ENCODE results near the gene CROCC. TPM values are rescaled to one million over a fixed set of nuclear protein-coding genes. Genes with fewer than 3 reads are reported as not detected.
"Not testable (repeated sequence)": the region's sequence is repeated elsewhere in the genome, so short reads cannot be mapped to it uniquely, and the experiment has no call there.

The CROCC gene, protein sequence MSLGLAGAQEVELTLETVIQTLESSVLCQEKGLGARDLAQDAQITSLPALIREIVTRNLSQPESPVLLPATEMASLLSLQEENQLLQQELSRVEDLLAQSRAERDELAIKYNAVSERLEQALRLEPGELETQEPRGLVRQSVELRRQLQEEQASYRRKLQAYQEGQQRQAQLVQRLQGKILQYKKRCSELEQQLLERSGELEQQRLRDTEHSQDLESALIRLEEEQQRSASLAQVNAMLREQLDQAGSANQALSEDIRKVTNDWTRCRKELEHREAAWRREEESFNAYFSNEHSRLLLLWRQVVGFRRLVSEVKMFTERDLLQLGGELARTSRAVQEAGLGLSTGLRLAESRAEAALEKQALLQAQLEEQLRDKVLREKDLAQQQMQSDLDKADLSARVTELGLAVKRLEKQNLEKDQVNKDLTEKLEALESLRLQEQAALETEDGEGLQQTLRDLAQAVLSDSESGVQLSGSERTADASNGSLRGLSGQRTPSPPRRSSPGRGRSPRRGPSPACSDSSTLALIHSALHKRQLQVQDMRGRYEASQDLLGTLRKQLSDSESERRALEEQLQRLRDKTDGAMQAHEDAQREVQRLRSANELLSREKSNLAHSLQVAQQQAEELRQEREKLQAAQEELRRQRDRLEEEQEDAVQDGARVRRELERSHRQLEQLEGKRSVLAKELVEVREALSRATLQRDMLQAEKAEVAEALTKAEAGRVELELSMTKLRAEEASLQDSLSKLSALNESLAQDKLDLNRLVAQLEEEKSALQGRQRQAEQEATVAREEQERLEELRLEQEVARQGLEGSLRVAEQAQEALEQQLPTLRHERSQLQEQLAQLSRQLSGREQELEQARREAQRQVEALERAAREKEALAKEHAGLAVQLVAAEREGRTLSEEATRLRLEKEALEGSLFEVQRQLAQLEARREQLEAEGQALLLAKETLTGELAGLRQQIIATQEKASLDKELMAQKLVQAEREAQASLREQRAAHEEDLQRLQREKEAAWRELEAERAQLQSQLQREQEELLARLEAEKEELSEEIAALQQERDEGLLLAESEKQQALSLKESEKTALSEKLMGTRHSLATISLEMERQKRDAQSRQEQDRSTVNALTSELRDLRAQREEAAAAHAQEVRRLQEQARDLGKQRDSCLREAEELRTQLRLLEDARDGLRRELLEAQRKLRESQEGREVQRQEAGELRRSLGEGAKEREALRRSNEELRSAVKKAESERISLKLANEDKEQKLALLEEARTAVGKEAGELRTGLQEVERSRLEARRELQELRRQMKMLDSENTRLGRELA (N-terminal part only)
- 6.8 TPM for total RNA-seq

GRCh38 chr1:16921391-16922185 lies at the start of gene CROCC:
CROCC (plus strand) TSS chr1:16921931; CDS start chr1:16922019, 88 bp downstream.
- no peak within 1 kb of the TSS for H3K4me3 ChIP-seq (ENCODE audit: low read length in 3 of 3)
- H3K4me1 ChIP-seq (ENCODE audit: control insufficient read depth in 3 of 3, insufficient read depth in 3 of 3, low read length in 3 of 3) = peaks cover 7 to 17% (median 9%) of the 10 kb centered on the region in 3 donors
- no peak within 1 kb of the TSS for H3K27ac ChIP-seq (ENCODE audit: low read depth, low read length)
- H3K9me3 ChIP-seq (ENCODE audit: control insufficient read depth in 3 of 3, low read length in 3 of 3) = no peaks in the 10 kb centered on the region
- peak within 1 kb of the TSS in 1 of 3 donors; percentile 45 for H3K9ac ChIP-seq (ENCODE audit: low read depth in 1 of 3, low read length in 3 of 3)
- H3K27me3 ChIP-seq (ENCODE audit: control insufficient read depth in 3 of 3, insufficient read depth in 3 of 3, low read length in 3 of 3) = peaks cover 0 to 21% (median 3%) of the 10 kb centered on the region in 3 donors
- H3K36me3 ChIP-seq (ENCODE audit: control insufficient read depth in 3 of 3, insufficient read depth in 3 of 3, low read length in 3 of 3) = peaks cover 0 to 2% (median 0%) of the 10 kb centered on the region in 3 donors

GRCh38 chr1:16872152-16873075 lies 49.3 kb upstream of the CROCC start:
- peak overlapping the region in 1 of 3 donors; percentile 68 for H3K9ac ChIP-seq (ENCODE audit: low read depth in 1 of 3, low read length in 3 of 3)
- H3K36me3 ChIP-seq (ENCODE audit: control insufficient read depth in 3 of 3, insufficient read depth in 3 of 3, low read length in 3 of 3); H3K9me3 ChIP-seq (ENCODE audit: control insufficient read depth in 3 of 3, low read length in 3 of 3); H3K27ac ChIP-seq (ENCODE audit: low read depth, low read length); H3K4me1 ChIP-seq (ENCODE audit: control insufficient read depth in 3 of 3, insufficient read depth in 3 of 3, low read length in 3 of 3): not testable (repeated sequence)
- H3K27me3 ChIP-seq (ENCODE audit: control insufficient read depth in 3 of 3, insufficient read depth in 3 of 3, low read length in 3 of 3) = peaks cover 8 to 16% (median 10%) of the 10 kb centered on the region in 3 donors
- peak overlapping the region; percentile 19 to 66 (median 63) for H3K4me3 ChIP-seq (ENCODE audit: low read length in 3 of 3)

- not testable (repeated sequence) for H3K4me1 ChIP-seq (ENCODE audit: control insufficient read depth in 3 of 3, insufficient read depth in 3 of 3, low read length in 3 of 3); H3K27ac ChIP-seq (ENCODE audit: low read depth, low read length); H3K36me3 ChIP-seq (ENCODE audit: control insufficient read depth in 3 of 3, insufficient read depth in 3 of 3, low read length in 3 of 3); H3K9me3 ChIP-seq (ENCODE audit: control insufficient read depth in 3 of 3, low read length in 3 of 3)
- H3K4me3 ChIP-seq (ENCODE audit: low read length in 3 of 3) = peak overlapping the region in 1 of 3 donors; percentile 41
- H3K27me3 ChIP-seq (ENCODE audit: control insufficient read depth in 3 of 3, insufficient read depth in 3 of 3, low read length in 3 of 3) = peaks cover 8 to 16% (median 10%) of the 10 kb centered on the region in 3 donors
- peak overlapping the region in 1 of 3 donors; percentile 45 for H3K9ac ChIP-seq (ENCODE audit: low read depth in 1 of 3, low read length in 3 of 3)
Measured at GRCh38 chr1:16873076-16873879, 48.5 kb upstream of the CROCC start.

- H3K27me3 ChIP-seq (ENCODE audit: control insufficient read depth in 3 of 3, insufficient read depth in 3 of 3, low read length in 3 of 3) = peaks cover 8 to 16% (median 10%) of the 10 kb centered on the region in 3 donors
- not testable (repeated sequence) for H3K4me3 ChIP-seq (ENCODE audit: low read length in 3 of 3); H3K27ac ChIP-seq (ENCODE audit: low read depth, low read length); H3K9ac ChIP-seq (ENCODE audit: low read depth in 1 of 3, low read length in 3 of 3); H3K36me3 ChIP-seq (ENCODE audit: control insufficient read depth in 3 of 3, insufficient read depth in 3 of 3, low read length in 3 of 3); H3K4me1 ChIP-seq (ENCODE audit: control insufficient read depth in 3 of 3, insufficient read depth in 3 of 3, low read length in 3 of 3); H3K9me3 ChIP-seq (ENCODE audit: control insufficient read depth in 3 of 3, low read length in 3 of 3)
Measured at GRCh38 chr1:16874968-16875765, 46.6 kb upstream of the CROCC start.

DNA sequence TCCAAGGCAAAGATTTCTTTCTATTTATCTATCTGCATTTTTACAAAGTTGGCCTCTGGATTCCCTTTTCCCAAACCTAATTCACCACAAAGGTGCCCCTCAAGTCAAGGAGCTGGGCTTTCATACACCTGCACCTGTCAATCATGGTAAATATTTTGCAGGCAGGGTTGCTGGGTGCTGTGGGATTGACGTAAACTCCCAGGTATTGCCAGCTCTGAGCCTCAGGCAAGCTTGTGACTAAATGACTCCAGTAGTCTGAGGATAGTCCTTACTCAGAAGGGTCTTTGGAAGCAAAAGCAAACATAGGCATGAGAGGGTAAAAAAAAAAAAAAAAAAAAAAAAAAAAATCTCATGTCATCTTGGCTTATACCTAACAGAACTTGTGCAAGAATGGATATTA lies 40.0 kb upstream of the CROCC start:
- not testable (repeated sequence) for H3K36me3 ChIP-seq (ENCODE audit: control insufficient read depth in 3 of 3, insufficient read depth in 3 of 3, low read length in 3 of 3); H3K9me3 ChIP-seq (ENCODE audit: control insufficient read depth in 3 of 3, low read length in 3 of 3); H3K4me1 ChIP-seq (ENCODE audit: control insufficient read depth in 3 of 3, insufficient read depth in 3 of 3, low read length in 3 of 3); H3K4me3 ChIP-seq (ENCODE audit: low read length in 3 of 3); H3K9ac ChIP-seq (ENCODE audit: low read depth in 1 of 3, low read length in 3 of 3); H3K27me3 ChIP-seq (ENCODE audit: control insufficient read depth in 3 of 3, insufficient read depth in 3 of 3, low read length in 3 of 3)
- peak overlapping the region; percentile 64 for H3K27ac ChIP-seq (ENCODE audit: low read depth, low read length)

DNA sequence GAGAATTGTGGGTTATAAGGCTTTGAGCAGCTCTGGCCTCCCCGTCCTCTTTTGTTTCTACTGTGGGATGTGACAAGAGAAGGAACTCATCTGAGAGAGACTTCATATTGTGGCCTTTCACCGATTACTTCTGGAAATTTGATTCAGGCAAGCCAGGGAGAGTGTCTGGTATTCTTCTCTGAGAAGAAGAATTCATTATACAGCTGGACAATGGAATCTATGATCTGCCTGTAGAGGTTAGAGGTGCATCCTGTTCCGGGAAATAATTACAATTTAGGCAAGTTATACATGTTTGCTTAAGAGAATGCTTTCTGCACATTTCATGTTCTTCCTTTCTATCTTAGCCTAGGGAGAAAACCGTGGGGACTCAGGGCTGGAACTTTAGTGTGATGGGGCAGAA lies 38.7 kb upstream of the CROCC start:
- no peak overlapping the region for H3K9ac ChIP-seq (ENCODE audit: low read depth in 1 of 3, low read length in 3 of 3)
- H3K4me1 ChIP-seq (ENCODE audit: control insufficient read depth in 3 of 3, insufficient read depth in 3 of 3, low read length in 3 of 3) = peaks cover 0 to 10% (median 4%) of the 10 kb centered on the region in 3 donors
- H3K9me3 ChIP-seq (ENCODE audit: control insufficient read depth in 3 of 3, low read length in 3 of 3) = no peaks in the 10 kb centered on the region
- no peaks in the 10 kb centered on the region for H3K36me3 ChIP-seq (ENCODE audit: control insufficient read depth in 3 of 3, insufficient read depth in 3 of 3, low read length in 3 of 3)
- H3K4me3 ChIP-seq (ENCODE audit: low read length in 3 of 3) = no peak overlapping the region
- no peaks in the 10 kb centered on the region for H3K27me3 ChIP-seq (ENCODE audit: control insufficient read depth in 3 of 3, insufficient read depth in 3 of 3, low read length in 3 of 3)
- H3K27ac ChIP-seq (ENCODE audit: low read depth, low read length) = no peak overlapping the region

DNA sequence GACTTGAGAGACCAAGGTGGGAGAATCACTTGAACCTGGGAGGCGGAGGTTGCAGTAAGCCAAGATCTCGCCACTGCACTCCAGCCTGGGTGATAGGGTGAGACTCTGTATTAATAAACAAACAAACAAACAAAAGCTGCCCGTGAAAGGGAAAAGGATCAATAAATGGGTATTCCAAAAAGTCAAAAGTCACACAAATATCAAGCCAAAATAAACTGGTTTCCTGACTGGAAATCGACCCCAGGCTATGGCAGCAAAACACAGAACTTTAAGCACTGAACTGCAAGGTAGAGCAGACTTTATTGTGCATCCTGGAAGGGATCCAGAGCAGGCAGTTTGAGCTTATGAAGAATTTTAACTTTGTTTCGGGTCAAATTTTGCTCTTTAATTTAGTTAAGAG lies 37.2 kb upstream of the CROCC start:
- H3K27ac ChIP-seq (ENCODE audit: low read depth, low read length); H3K4me3 ChIP-seq (ENCODE audit: low read length in 3 of 3): not testable (repeated sequence)

More for the DNA sequence above, 37.2 kb upstream of the CROCC start:
- H3K9ac ChIP-seq (ENCODE audit: low read depth in 1 of 3, low read length in 3 of 3); H3K36me3 ChIP-seq (ENCODE audit: control insufficient read depth in 3 of 3, insufficient read depth in 3 of 3, low read length in 3 of 3); H3K27me3 ChIP-seq (ENCODE audit: control insufficient read depth in 3 of 3, insufficient read depth in 3 of 3, low read length in 3 of 3); H3K9me3 ChIP-seq (ENCODE audit: control insufficient read depth in 3 of 3, low read length in 3 of 3): not testable (repeated sequence)
- H3K4me1 ChIP-seq (ENCODE audit: control insufficient read depth in 3 of 3, insufficient read depth in 3 of 3, low read length in 3 of 3) = peaks cover 4 to 10% (median 5%) of the 10 kb centered on the region in 3 donors

Measured in skeletal muscle tissue (tissue), 4 donors.